ENCODE measurements around the gene RALGAPB. TPM values are rescaled to one million over a fixed set of nuclear protein-coding genes. Genes with fewer than 3 reads are reported as not detected.
"Not testable (repeated sequence)": the region's sequence is repeated elsewhere in the genome, so short reads cannot be mapped to it uniquely, and the experiment has no call there.

The RALGAPB gene
- polyA plus RNA-seq, 1 donor (not counting 4 experiments of a cell fraction or from before 2014, with no cell fraction given): 23.8 TPM

- peaks cover under 1 to 22% of the 10 kb centered on the region in 2 experiments for H3K36me3 ChIP-seq (ENCODE audit: control insufficient read depth in 2 of 2, extremely low read depth in 1 of 2, insufficient read depth in 2 of 2, low read length in 2 of 2)
These were observed 31.9 kb downstream of the RALGAPB start for GRCh38 chr20:38504368-38505090.

GRCh38 chr20:38505091-38505455, 32.4 kb downstream of the RALGAPB start:
- dilution Hi-C loops (cut with MboI; ENCODE audit: extremely low pct_ligation_motif_present, low sequenced_read_pairs): no loop called here
- TF ChIP-seq CTCF (optimal IDR thresholded peaks at IDR 0.05 in 1 of 3, IDR thresholded peaks at IDR 0.05 in 1 of 3, conservative IDR thresholded peaks at IDR 0.05 in 1 of 3; ENCODE audit: extremely low read depth in 1 of 3, insufficient read depth in 2 of 3, low read length in 3 of 3) (no peak), EZH2 (IDR thresholded peaks at IDR 0.05; ENCODE audit: low read length) (no peak)
- no peaks in the 10 kb centered on the region for H3K9me1 ChIP-seq (ENCODE audit: control insufficient read depth, extremely low read depth, insufficient read depth, low read length)
- no peak overlapping the region for H3K9ac ChIP-seq (ENCODE audit: control insufficient read depth, extremely low read depth, insufficient read depth, low read length)
- H3K79me2 ChIP-seq (ENCODE audit: control insufficient read depth, insufficient read depth, low read length): no peaks in the 10 kb centered on the region
- no peak for FAIRE-seq
- no peaks in the 10 kb centered on the region for H3K4me1 ChIP-seq (ENCODE audit: control insufficient read depth, extremely low read depth, insufficient read depth, low read length)
- H3K36me3 ChIP-seq (ENCODE audit: control insufficient read depth in 2 of 2, extremely low read depth in 1 of 2, insufficient read depth in 2 of 2, low read length in 2 of 2): peaks cover 0 to 21% of the 10 kb centered on the region in 2 experiments
- H3K4me3 ChIP-seq (ENCODE audit: control insufficient read depth in 2 of 3, extremely low read depth in 1 of 3, insufficient read depth in 2 of 3, low read depth in 1 of 3, low read length in 3 of 3): no peak overlapping the region
- H3K27ac ChIP-seq (ENCODE audit: control insufficient read depth, insufficient read depth, low read length): no peak overlapping the region
- no peaks in the 10 kb centered on the region for H3K27me3 ChIP-seq (ENCODE audit: control insufficient read depth, extremely low read depth, insufficient read depth, low read length)
- DNase-seq (ENCODE audit: low read depth, low spot score): no peak
- H4K20me1 ChIP-seq (ENCODE audit: control insufficient read depth, extremely low read depth, insufficient read depth, low read length): no peaks in the 10 kb centered on the region
- H3K4me2 ChIP-seq (ENCODE audit: control insufficient read depth, extremely low read depth, insufficient read depth, low read depth, low read length): no peak overlapping the region
- no peak overlapping the region for H2AFZ ChIP-seq (ENCODE audit: control insufficient read depth, low read length)
- H3K9me3 ChIP-seq (ENCODE audit: control insufficient read depth, low read depth, low read length): no peaks in the 10 kb centered on the region

More at GRCh38 chr20:38504368-38505090, 31.9 kb downstream of the RALGAPB start:
- no peak overlapping the region for H3K4me2 ChIP-seq (ENCODE audit: control insufficient read depth, extremely low read depth, insufficient read depth, low read depth, low read length)
- no peak for TF ChIP-seq EZH2 (IDR thresholded peaks at IDR 0.05; ENCODE audit: low read length)
- no peak for TF ChIP-seq CTCF (optimal IDR thresholded peaks at IDR 0.05 in 1 of 3, IDR thresholded peaks at IDR 0.05 in 1 of 3, conservative IDR thresholded peaks at IDR 0.05 in 1 of 3; ENCODE audit: extremely low read depth in 1 of 3, insufficient read depth in 2 of 3, low read length in 3 of 3)
- H3K79me2 ChIP-seq (ENCODE audit: control insufficient read depth, insufficient read depth, low read length): no peaks in the 10 kb centered on the region
- H4K20me1 ChIP-seq (ENCODE audit: control insufficient read depth, extremely low read depth, insufficient read depth, low read length): no peaks in the 10 kb centered on the region
- no peak overlapping the region for H2AFZ ChIP-seq (ENCODE audit: control insufficient read depth, low read length)
- H3K9me1 ChIP-seq (ENCODE audit: control insufficient read depth, extremely low read depth, insufficient read depth, low read length): no peaks in the 10 kb centered on the region
- H3K4me1 ChIP-seq (ENCODE audit: control insufficient read depth, extremely low read depth, insufficient read depth, low read length): no peaks in the 10 kb centered on the region
- dilution Hi-C loops (cut with MboI; ENCODE audit: extremely low pct_ligation_motif_present, low sequenced_read_pairs): no loop called here
- no peaks in the 10 kb centered on the region for H3K9me3 ChIP-seq (ENCODE audit: control insufficient read depth, low read depth, low read length)
- H3K27me3 ChIP-seq (ENCODE audit: control insufficient read depth, extremely low read depth, insufficient read depth, low read length): no peaks in the 10 kb centered on the region
- H3K27ac ChIP-seq (ENCODE audit: control insufficient read depth, insufficient read depth, low read length): no peak overlapping the region
- H3K9ac ChIP-seq (ENCODE audit: control insufficient read depth, extremely low read depth, insufficient read depth, low read length): no peak overlapping the region
- DNase-seq (ENCODE audit: low read depth, low spot score) (no peak), FAIRE-seq (no peak)
- no peak overlapping the region for H3K4me3 ChIP-seq (ENCODE audit: control insufficient read depth in 2 of 3, extremely low read depth in 1 of 3, insufficient read depth in 2 of 3, low read depth in 1 of 3, low read length in 3 of 3)

- H3K27me3 ChIP-seq (ENCODE audit: control insufficient read depth, extremely low read depth, insufficient read depth, low read length); H4K20me1 ChIP-seq (ENCODE audit: control insufficient read depth, extremely low read depth, insufficient read depth, low read length); H3K4me1 ChIP-seq (ENCODE audit: control insufficient read depth, extremely low read depth, insufficient read depth, low read length); H3K4me3 ChIP-seq (ENCODE audit: control insufficient read depth in 2 of 3, extremely low read depth in 1 of 3, insufficient read depth in 2 of 3, low read depth in 1 of 3, low read length in 3 of 3); FAIRE-seq; dilution Hi-C loops (cut with MboI; ENCODE audit: extremely low pct_ligation_motif_present, low sequenced_read_pairs); H3K9me1 ChIP-seq (ENCODE audit: control insufficient read depth, extremely low read depth, insufficient read depth, low read length); H3K9me3 ChIP-seq (ENCODE audit: control insufficient read depth, low read depth, low read length); H3K79me2 ChIP-seq (ENCODE audit: control insufficient read depth, insufficient read depth, low read length); H3K9ac ChIP-seq (ENCODE audit: control insufficient read depth, extremely low read depth, insufficient read depth, low read length); H3K27ac ChIP-seq (ENCODE audit: control insufficient read depth, insufficient read depth, low read length); DNase-seq (ENCODE audit: low read depth, low spot score); H2AFZ ChIP-seq (ENCODE audit: control insufficient read depth, low read length); H3K4me2 ChIP-seq (ENCODE audit: control insufficient read depth, extremely low read depth, insufficient read depth, low read depth, low read length): not testable (repeated sequence)
- peaks cover 0 to 12% of the 10 kb centered on the region in 2 experiments for H3K36me3 ChIP-seq (ENCODE audit: control insufficient read depth in 2 of 2, extremely low read depth in 1 of 2, insufficient read depth in 2 of 2, low read length in 2 of 2)
These were observed 39.1 kb downstream of the RALGAPB start for GRCh38 chr20:38511726-38512125.

Measured in keratinocyte (primary cell).